NCI-H2196 treated with DMSO at 0.1 percent for 48 hours (cell line): ENCODE measurements around the gene DLG4.

Source experiments
- DNase-seq: peaks from one replicate; lab custom pipeline; 2025; ENCODE audit not compliant: unreplicated experiment; lab: John Stamatoyannopoulos, UW

Gene DLG4

GRCh38 chr17:7215652-7216180, 3.9 kb downstream of the DLG4 start:
- DNase-seq, result no peak

- DNase-seq, result no peak
These were observed 4.4 kb downstream of the DLG4 start for GRCh38 chr17:7215136-7215638.

GRCh38 chr17:7214300-7215135, 5.1 kb downstream of the DLG4 start:
- peak; percentile 89 for DNase-seq

- DNase-seq, result peak; percentile 79
These were observed 5.7 kb downstream of the DLG4 start for GRCh38 chr17:7213895-7214299.

DNA sequence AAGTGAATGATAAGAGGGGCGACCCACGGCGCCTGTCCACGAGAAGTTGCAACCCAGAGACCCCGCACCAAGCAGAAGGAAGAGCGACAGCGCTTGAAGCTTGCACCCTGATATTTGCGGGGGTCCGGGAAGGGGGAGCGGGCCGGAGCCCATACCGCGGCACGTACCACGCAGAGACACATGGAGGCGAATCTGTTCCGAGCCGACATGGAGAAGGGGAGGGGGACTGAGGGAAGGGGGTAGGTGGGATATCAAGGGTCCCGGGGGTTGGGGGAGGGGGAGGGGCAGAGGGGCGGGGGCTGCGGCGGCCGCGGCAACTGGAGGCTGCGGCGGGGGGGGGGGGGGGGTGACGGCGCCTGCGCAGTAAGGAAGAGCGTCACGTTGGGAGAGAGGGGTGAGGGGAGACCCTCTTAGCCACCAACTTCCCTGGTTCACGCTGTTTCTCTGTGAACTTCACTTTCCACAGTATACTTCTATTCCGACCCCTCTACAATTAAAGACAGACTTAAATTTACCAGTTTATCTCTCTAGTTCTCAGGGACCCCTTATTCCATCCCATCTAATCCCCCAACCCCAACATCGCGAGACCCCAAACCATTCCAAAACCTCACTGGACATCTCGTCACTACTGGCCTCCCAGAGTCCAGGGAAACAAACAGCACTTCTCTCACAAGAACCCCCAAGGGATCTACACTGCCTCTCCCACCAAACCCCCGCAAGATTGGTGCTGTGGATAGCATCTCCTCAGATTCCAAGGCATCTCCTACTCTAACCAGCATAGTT, 8.0 kb downstream of the DLG4 start:
- no peak for DNase-seq

GRCh38 chr17:7208754-7209460, 10.7 kb downstream of the DLG4 start:
- DNase-seq, result no peak

GRCh38 chr17:7208027-7208571, 11.5 kb downstream of the DLG4 start:
- no peak for DNase-seq

DNA sequence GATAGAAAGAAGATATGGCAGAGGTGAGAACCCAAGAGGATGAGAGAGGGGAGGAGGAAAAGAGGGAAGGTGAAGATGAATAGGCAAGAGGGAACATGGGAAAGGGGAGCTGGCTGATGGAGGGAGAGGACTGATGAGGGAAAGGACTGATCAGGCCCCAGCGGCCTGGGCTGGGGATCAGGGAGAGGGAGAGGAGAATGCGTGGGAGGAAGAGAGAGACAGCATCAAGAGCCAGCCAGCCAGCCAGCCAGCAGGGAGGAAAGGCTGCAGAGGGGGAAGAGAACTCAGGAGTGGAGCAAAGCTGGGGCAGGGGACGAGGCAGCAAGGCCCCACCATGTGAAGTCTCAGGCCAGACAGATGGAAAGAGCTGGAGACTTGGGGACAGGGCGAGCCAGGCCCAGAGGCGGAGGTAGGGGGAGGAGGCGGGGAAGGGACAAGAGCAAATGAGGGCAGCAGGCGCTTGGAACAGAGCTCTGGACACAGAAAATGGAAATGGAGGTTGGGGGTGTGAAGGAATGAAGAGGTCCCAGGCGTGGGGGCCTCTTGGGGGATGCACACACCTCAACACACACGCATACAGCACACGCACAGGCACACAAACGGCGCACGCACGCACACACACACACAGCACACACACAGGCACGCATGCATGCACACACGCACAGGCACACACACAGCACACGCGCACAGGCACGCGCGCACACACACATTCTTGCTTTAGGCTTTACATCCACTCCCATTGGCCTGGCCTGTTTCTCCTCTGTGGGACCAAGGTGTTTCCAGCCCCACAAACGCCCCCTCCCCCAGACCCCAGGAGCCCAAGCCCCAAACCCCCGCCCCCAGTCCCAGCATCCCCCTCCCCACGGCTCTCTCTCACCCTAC, 12.3 kb downstream of the DLG4 start:
- DNase-seq, result no peak

DNA sequence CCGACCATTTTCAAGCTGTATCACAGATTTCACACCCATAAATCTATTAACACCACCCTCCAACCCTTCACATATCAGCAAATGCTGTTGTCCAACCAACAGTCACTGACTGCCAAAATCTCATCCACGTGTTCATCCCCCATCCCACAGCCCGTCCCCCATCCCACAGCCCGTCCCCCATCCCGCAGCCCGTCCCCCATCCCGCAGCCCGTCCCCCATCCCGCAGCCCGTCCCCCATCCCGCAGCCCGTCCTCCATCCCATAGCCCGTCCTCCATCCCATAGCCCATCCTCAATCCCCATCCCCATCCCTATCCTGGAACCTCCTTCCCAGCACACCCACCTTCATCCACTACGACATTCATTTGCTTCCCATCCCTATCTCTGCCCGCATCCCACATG, 14.1 kb downstream of the DLG4 start:
- no peak for DNase-seq

GRCh38 chr17:7204828-7205461, 14.7 kb downstream of the DLG4 start:
- DNase-seq, result peak; percentile 56

GRCh38 chr17:7204336-7204735, 15.3 kb downstream of the DLG4 start:
- no peak for DNase-seq

GRCh38 chr17:7203391-7203790, 16.2 kb downstream of the DLG4 start:
- no peak for DNase-seq

DNA sequence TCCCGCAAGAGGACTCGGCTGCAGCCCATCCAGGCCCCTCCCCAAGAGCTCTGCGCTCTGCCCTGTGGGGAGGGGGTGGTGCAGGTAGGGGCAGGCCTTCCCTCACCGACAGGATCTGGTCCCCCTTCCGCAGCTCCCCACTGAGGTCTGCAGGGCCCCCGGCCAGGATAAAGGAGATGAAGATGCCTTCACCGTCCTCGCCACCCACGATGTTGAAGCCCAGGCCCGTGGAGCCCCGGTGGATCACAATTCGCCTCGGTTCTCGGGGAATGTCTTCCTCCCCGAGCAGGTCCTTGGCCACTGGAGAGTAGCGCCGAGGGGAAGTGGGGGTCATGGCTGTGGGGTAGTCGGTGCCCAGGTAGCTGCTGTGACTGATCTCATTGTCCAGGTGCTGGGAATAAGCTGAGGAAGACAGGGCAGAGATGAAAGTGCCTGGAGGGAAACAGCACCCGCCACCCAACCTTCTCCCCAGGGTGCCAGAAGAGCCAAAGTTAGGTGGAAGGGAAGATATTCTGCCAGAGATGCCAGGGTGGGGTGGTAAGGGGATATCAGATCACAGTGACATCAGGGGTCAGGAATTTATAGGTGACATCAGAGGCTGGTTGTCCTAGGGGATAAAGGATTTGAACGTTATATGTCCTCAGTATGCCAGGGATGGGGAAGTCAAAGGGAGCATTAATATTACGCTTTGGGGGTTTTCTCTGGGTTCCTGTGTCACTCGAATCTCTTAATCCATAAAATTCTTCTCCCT, 22.8 kb downstream of the DLG4 start:
- no peak for DNase-seq

DNA sequence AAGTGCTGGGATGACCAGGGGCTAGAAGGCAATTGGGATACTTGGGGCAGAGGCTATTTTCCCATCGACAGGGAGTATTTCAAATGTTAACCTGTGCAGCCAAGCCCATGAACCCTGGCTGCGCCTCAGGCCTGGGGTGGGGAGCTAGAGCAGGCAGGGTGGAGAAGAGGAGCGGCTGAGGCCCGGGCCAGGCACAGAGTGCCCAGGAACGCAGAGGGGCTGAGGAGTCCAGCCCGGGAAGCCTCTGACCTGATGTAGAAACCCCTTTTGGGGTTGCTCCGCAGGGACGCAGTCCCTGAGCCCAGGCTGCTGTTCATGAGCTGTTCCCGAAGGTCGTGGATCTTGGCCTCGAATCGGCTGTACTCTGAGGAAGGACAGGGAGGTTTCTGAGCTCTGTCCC, 23.7 kb downstream of the DLG4 start:
- DNase-seq, result no peak

GRCh38 chr17:7192271-7192937, 27.2 kb downstream of the DLG4 start:
- no peak for DNase-seq

DNA sequence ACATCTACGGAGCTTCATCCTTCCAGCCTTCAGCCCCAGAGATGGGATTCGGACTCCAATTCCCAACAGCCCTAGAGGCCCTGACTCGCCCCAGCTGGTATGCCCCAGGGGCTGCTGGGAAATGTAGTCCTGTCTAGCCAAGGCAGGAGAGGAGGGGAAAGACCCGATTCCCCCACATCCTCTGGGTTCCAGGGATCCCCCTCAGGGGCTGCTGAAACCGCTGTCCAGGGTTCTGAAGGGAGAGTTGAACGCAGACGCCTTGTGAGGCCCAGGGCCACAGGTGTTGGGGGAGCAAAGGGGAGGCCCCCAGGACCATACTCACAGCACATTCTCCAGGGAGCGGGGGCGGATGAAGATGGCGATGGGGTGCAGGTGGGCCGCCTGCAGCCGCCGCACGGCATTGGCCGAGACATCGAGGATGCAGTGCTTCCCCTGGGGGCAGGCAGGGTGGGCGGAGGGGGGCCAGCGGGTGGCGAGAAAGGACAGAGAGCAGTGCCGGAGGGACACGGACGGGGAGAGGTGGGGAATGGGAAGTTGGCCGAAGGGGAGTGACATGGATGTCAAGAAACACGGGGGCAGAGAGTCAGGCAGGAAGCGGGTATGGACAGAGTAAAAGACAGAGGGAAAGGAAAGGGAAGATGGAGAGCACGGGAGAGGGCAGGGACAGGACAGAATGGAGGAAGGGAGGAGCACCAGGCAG, 27.9 kb downstream of the DLG4 start:
- DNase-seq, result no peak

DNA sequence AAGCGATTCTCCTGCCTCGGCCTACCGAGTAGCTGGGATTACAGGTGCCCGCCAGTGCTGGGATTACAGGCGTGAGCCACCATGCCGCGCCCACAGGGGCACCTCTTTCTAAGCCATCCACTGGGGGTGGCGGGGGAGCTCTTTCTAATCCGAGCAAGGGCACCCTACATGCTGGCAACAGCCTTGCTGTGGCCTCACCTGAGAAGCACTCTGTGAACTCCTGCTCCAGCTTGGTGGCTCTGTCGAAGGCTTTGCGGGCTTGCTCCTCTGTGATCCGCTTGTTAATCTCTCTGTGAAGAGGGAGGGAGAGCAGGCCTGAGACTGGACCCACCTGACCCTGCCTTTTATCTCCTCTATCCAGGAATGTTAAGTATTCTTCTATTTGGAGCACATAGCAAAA, 28.6 kb downstream of the DLG4 start:
- no peak for DNase-seq
